22Rv1 (cell line): Measurements from ENCODE around the gene PPP2R1A.

Experiments used
- H3K27ac ChIP-seq: fragments of 450-650 bp; 2 replicates; pipeline ENCODE4 v1.5.1; 2017
- ZFX ChIP-seq: fragments of 450-650 bp; IDR thresholded peaks from 2 replicates; pipeline ENCODE4 v1.6.1; 2017; ENCODE audit warnings: antibody characterized with exemption, borderline replicate concordance
- TF ChIP-seq, protein P1 (sequence below): fragments of 450-650 bp; IDR thresholded peaks from 2 replicates; pipeline ENCODE4 v1.5.1; 2017; ENCODE audit warnings: mild to moderate bottlenecking

PPP2R1A gene

DNA sequence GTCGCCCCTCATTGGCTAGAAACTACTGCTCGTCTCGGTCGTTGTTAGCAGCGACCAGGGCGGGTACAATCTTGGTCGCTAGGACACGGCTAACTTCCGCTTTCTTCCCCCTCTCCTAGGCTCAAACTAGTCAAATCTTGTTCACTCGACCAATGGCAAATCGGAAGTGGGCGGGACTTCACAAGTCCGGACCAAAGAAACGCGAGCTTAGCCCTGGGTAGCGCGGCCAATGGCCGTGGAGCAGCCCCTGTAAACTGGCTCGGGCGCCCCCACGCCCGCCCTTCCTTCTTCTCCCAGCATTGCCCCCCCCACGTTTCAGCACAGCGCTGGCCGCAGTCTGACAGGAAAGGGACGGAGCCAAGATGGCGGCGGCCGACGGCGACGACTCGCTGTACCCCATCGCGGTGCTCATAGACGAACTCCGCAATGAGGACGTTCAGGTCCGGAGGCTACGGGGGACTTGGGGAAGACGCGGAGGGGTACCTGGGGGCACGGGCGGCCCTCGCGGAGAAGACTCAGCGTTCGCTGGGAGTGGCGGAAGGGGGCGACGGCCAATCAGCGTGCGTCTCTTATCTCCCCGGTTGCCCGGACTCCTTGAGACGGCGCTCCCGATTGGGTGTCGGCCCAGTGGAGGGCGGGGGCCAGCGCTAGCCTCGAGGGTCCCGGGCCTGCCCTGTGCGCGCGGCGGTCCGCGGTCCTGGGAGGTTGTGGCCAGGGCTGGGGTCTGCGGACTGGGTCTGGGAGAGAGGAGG is at the start of gene PPP2R1A:
PPP2R1A (plus strand) TSS at position 318 of the 752 bp plus-strand sequence; CDS start at position 363, 45 bp downstream.
- H3K27ac ChIP-seq: peak within 1 kb of the TSS; percentile 84
- no peak for TF ChIP-seq ZFX
- TF ChIP-seq, protein P1, sequence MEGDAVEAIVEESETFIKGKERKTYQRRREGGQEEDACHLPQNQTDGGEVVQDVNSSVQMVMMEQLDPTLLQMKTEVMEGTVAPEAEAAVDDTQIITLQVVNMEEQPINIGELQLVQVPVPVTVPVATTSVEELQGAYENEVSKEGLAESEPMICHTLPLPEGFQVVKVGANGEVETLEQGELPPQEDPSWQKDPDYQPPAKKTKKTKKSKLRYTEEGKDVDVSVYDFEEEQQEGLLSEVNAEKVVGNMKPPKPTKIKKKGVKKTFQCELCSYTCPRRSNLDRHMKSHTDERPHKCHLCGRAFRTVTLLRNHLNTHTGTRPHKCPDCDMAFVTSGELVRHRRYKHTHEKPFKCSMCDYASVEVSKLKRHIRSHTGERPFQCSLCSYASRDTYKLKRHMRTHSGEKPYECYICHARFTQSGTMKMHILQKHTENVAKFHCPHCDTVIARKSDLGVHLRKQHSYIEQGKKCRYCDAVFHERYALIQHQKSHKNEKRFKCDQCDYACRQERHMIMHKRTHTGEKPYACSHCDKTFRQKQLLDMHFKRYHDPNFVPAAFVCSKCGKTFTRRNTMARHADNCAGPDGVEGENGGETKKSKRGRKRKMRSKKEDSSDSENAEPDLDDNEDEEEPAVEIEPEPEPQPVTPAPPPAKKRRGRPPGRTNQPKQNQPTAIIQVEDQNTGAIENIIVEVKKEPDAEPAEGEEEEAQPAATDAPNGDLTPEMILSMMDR: no peak

DNA sequence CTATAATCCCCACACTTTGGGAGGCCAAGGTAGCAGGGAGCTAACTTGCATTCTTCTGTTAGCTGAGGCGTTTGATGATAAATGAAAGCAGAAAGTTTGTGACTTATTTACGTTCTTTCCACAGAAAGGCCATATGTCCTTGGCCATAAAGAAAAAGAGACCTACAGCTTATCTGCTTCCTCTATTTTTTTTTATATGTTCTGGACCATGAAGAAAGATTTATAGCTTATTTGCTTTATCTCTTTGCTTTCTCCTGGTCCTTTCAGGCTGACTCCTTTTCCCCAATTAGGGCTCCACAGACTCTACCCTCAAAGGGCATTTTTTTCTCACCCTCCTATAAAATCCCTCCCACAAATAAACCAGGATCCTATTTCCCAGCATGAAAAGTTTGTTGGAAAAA is 48.6 kb upstream of the PPP2R1A start:
- no peak overlapping the region for H3K27ac ChIP-seq
- TF ChIP-seq, protein P1: no peak
- TF ChIP-seq ZFX: no peak

DNA sequence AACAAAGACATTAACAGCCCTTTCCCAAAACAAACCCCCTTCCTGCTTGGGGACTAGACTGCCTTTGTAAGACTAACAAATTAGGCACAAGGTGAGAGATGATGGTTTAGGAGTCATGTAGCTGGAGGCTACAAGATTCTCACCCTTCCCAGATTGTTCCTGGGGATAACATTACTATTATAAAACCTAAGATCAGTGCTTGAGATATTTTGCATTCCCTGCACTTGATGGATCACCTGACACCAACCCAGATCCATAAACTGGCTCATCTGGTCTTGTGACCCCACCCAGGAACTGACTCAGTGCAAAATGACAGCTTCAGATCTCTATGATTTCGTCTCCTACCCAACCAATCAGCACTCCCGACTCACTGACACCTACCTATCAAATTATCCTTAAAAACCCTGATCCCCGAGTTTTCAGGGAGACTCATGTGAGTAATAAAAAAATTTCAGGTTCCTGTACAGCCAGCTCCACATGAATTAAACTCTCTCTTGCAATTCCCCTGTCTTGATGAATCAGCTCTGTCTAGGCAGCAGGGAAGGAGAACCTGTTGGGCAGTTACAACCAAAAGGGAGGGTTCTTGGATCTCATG is 47.8 kb upstream of the PPP2R1A start:
- TF ChIP-seq, protein P1: no peak
- TF ChIP-seq ZFX: no peak
- H3K27ac ChIP-seq: no peak overlapping the region

DNA sequence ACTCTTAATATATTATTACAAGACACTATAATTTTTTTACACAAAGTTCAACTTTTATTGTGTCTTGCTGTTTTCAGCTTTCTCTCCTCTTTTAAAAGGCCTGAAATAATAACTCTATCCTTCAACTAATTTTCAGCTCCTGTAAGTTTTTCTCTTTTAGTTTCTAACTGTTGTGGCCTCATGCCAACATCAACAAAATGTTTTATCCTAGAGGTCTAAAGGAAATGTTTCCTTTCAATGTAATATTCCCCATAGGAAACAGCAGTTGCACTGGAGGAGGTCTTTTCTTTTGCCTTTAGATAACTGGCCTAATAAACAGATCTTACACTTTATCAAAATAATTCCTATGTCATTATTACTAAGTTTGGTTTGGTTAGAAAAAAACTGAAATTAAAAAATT is 41.6 kb upstream of the PPP2R1A start:
- TF ChIP-seq, protein P1: no peak
- TF ChIP-seq ZFX: no peak
- no peak overlapping the region for H3K27ac ChIP-seq

DNA sequence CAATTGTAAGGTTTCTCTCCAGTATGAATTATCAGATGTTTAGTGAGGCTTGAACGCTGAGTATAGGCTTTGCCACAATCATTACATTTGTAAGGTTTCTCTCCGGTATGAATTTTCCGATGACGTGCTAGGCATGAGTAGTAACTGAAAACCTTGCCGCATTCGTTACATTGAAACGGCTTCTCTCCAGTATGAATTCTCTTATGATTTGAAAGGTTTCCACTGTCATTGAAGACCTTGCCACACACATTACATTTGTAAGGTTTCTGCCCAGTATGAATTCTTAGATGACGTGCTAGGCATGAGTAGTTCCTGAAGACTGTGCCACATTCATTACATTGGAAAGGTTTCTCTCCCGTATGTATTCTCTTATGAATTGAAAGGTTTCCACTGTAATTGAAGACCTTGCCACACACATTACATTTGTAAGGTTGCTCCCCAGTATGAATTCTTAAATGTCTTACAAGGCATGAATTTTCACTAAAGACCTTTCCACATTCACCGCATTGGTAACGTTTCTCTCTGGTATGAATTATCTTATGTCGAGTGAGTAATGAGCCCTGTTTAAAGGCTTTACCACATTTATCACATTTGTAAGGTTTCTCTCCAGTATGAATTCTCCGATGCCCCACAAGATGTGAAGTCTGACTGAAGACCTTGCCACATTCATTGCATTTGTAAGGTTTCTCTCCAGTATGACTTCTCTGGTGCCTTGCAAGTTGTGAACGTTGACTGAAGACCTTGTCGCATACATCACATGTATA is 34.1 kb upstream of the PPP2R1A start:
- no peak for TF ChIP-seq ZFX
- TF ChIP-seq, protein P1: no peak
- H3K27ac ChIP-seq: no peak overlapping the region

DNA sequence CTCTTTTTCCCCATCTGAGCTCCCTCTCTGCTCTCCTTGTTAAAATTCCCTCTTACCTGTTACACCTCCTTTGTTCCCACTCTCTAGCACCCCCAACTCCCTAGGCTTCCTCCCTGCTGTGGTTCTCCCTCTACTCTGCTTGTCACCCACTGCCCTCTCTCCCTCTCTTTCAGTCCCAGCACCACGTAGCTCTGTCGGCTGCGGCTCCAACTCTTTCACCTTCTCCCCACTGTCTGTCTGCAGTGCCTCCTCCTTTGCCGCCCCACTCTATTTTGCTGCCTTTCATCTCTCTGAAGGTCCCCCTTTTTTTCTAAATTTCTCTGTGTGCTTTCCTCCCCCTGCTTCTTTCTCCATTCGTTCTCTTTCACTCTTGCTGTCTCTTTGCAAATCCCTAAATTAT is 19.5 kb upstream of the PPP2R1A start:
- TF ChIP-seq, protein P1: no peak
- TF ChIP-seq ZFX: no peak
- no peak overlapping the region for H3K27ac ChIP-seq

DNA sequence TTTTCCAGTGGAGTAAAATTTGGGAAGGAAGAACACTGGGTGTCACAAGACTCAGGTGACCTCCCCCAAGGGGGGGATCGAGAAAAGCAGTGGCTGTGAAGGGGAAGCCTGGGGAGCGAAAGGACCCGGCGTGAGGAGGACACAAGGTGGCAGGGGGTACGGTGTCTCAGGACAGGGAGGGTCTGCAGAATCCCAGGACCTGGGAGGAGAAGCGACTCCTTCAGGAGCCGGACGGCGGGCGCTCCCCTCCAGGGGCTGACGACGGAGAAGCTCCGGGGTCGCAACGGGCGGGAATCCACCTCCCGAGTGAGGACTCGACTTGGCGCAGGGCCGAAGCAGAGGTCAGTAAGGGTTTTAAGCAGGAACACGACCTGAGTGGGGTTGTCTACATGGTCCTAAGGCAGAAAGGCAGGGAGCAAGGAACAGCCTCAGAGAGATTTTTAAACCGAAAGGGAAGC is 19.0 kb upstream of the PPP2R1A start:
- no peak for TF ChIP-seq ZFX
- TF ChIP-seq, protein P1: no peak
- H3K27ac ChIP-seq: peak overlapping the region; percentile 68
